Sigmoid colon (tissue), 7 donors: ENCODE results near the gene ACADS. TPM values are rescaled to one million over a fixed set of nuclear protein-coding genes. Genes with fewer than 3 reads are reported as not detected.

Experiments
- DNase-seq: peaks from one replicate; pipeline ENCODE4 v3.0.0-alpha.2; 2019
- H3K27ac ChIP-seq, 4 donors: fragments of 200-600 bp; sonication (generic); one replicate each; pipeline ENCODE4 v1.5.1; 2016 to 2019; ENCODE audit warnings: mild to moderate bottlenecking in 1 of 4
- H3K27me3 ChIP-seq, 3 donors: fragments of 200-600 bp; sonication (generic); one replicate each; pipeline ENCODE4 v1.5.1; 2019; ENCODE audit warnings: mild to moderate bottlenecking in 1 of 3
- H3K36me3 ChIP-seq, 4 donors: fragments of 200-600 bp; sonication (generic); one replicate each; pipeline ENCODE4 v1.5.1; 2016 to 2019
- H3K4me1 ChIP-seq, 4 donors: fragments of 200-600 bp; sonication (generic); one replicate each; pipeline ENCODE4 v1.5.1; 2017 to 2019
- H3K4me3 ChIP-seq, 4 donors: fragments of 200-600 bp; sonication (generic); one replicate each; pipeline ENCODE4 v1.5.1; 2017 to 2019; ENCODE audit warnings: mild to moderate bottlenecking in 2 of 4, moderate library complexity in 1 of 4
- H3K9me3 ChIP-seq, 4 donors: fragments of 200-600 bp in 3 of 4; sonication (generic) in 3 of 4; one replicate each; pipeline versions ENCODE4 v1.5.1 to v1.6.1; 2013 to 2019
- CTCF ChIP-seq, 4 experiments: fragments of 450-650 bp in 3 of 4; fragments of 200-600 bp in 1 of 4; IDR thresholded peaks; one replicate each; pipeline ENCODE4 v1.5.1; 2016 to 2019; ENCODE audit warnings: antibody characterized with exemption in 4 of 4, mild to moderate bottlenecking in 3 of 4, moderate library complexity in 2 of 4
- EP300 ChIP-seq, 4 donors: sonication (generic); formaldehyde crosslinking; IDR thresholded peaks; one replicate each; pipeline ENCODE4 v1.6.1; 2017; ENCODE audit warnings: antibody characterized with exemption in 4 of 4
- POLR2A ChIP-seq, 2 donors: fragments of 450-650 bp; IDR thresholded peaks; one replicate each; pipeline ENCODE4 v1.6.1; 2016; ENCODE audit warnings: antibody characterized with exemption in 2 of 2, mild to moderate bottlenecking in 2 of 2, moderate library complexity in 2 of 2
- POLR2AphosphoS5 ChIP-seq, 4 donors: sonication (generic); formaldehyde crosslinking; IDR thresholded peaks; one replicate each; pipeline ENCODE4 v1.6.1; 2017; ENCODE audit warnings: antibody characterized with exemption in 4 of 4
- WGBS, 2 donors: extraction: QIAGEN DNeasy Blood & Tissue Kit; methylation state at CpG; one replicate each; pipeline ENCODE4 v1.1.7; 2013; 5-methylcytosine and 5-hydroxymethylcytosine counted together
- intact Hi-C: fragments of 100-400 bp; cut with DNase I; formaldehyde crosslinking; loops from one replicate; pipeline ENCODE4 v1.15.1; 2023
- polyA plus RNA-seq, 3 donors: library from polyadenylated mRNA; stranded (reverse); fragments of 200-250 nt; gene quantifications; one replicate each; pipeline ENCODE4 v1.2.3, GENCODE V29; 2013
- total RNA-seq, 4 donors: library from RNA; depleted of rRNA; stranded (reverse); fragments of >200 nt; gene quantifications; one replicate each; pipeline ENCODE4 v1.1.0, GENCODE V29; 2016
- donor health status: healthy with polysubstance abuse.
- donor health status: Bipolar disorder and iron deficiency.
- donor health status: healthy.

ACADS gene
- total and polyA plus RNA-seq, 7 donors: 36.8 to 325 (median 40.3) TPM

- Histone ChIP-seq H3K4me3 (no peak overlapping the region), H3K36me3 (peaks cover 5 to 22% (median 14%) of the 10 kb centered on the region in 4 donors), H3K27ac (no peak overlapping the region), H3K9me3 (no peaks in the 10 kb centered on the region), H3K4me1 (peaks cover 0 to 58% (median 52%) of the 10 kb centered on the region in 4 donors), H3K27me3 (no peaks in the 10 kb centered on the region)
- TF ChIP-seq POLR2A (IDR thresholded peaks at IDR 0.05) (no peak), POLR2AphosphoS5 (IDR thresholded peaks at IDR 0.05) (no peak), EP300 (IDR thresholded peaks at IDR 0.05) (no peak), CTCF (IDR thresholded peaks at IDR 0.05) (no peak)
- no peak for DNase-seq
- 15 to 58% methylated on average over 3 of the region's 3 CpGs for WGBS, 2 donors
- intact Hi-C loops: no loop called here
Measured at GRCh38 chr12:120690978-120691377, 34.6 kb upstream of the ACADS start.

GRCh38 chr12:120692524-120693033 lies 33.0 kb upstream of the ACADS start:
- intact Hi-C loops: no loop called here
- H3K36me3 ChIP-seq: peaks cover 5 to 38% (median 25%) of the 10 kb centered on the region in 4 donors
- peak overlapping the region in 3 of 4 donors; percentile 3 to 38 (median 32) for H3K27ac ChIP-seq
- TF ChIP-seq EP300 (IDR thresholded peaks at IDR 0.05) (no peak), POLR2A (IDR thresholded peaks at IDR 0.05) (no peak), CTCF (IDR thresholded peaks at IDR 0.05) (no peak), POLR2AphosphoS5 (IDR thresholded peaks at IDR 0.05) (no peak)
- 16 to 61% methylated on average over 11 of the region's 11 CpGs for WGBS, 2 donors
- H3K27me3 ChIP-seq: no peaks in the 10 kb centered on the region
- no peak overlapping the region for H3K4me3 ChIP-seq
- peaks cover 0 to 56% (median 51%) of the 10 kb centered on the region in 4 donors for H3K4me1 ChIP-seq
- H3K9me3 ChIP-seq: no peaks in the 10 kb centered on the region
- no peak for DNase-seq

- no peak for TF ChIP-seq CTCF (IDR thresholded peaks at IDR 0.05)
- no peak for TF ChIP-seq POLR2A (IDR thresholded peaks at IDR 0.05)
- no peak for TF ChIP-seq POLR2AphosphoS5 (IDR thresholded peaks at IDR 0.05)
- TF ChIP-seq EP300 (IDR thresholded peaks at IDR 0.05): no peak
- H3K36me3 ChIP-seq: peaks cover 8 to 50% (median 30%) of the 10 kb centered on the region in 4 donors
- intact Hi-C loops: no loop called here
Measured at GRCh38 chr12:120693848-120694247, 31.8 kb upstream of the ACADS start.

GRCh38 chr12:120696626-120697025 lies 29.0 kb upstream of the ACADS start:
- no peak for TF ChIP-seq EP300 (IDR thresholded peaks at IDR 0.05)
- no peak for TF ChIP-seq POLR2AphosphoS5 (IDR thresholded peaks at IDR 0.05)
- TF ChIP-seq CTCF (IDR thresholded peaks at IDR 0.05): no peak
- TF ChIP-seq POLR2A (IDR thresholded peaks at IDR 0.05): no peak
- H3K4me3 ChIP-seq: no peak overlapping the region
- peaks cover 0 to 16% (median 16%) of the 10 kb centered on the region in 4 donors for H3K4me1 ChIP-seq
- intact Hi-C loops: no loop called here
- WGBS, 2 donors: 26 to 73% methylated on average over 6 of the region's 6 CpGs
- no peak for DNase-seq
- H3K27ac ChIP-seq: no peak overlapping the region
- no peaks in the 10 kb centered on the region for H3K27me3 ChIP-seq
- peaks cover 8 to 78% (median 38%) of the 10 kb centered on the region in 4 donors for H3K36me3 ChIP-seq
- H3K9me3 ChIP-seq: no peaks in the 10 kb centered on the region

More at GRCh38 chr12:120693848-120694247, 31.8 kb upstream of the ACADS start:
- DNase-seq: no peak
- Histone ChIP-seq H3K9me3 (no peaks in the 10 kb centered on the region), H3K4me1 (peaks cover 0 to 44% (median 39%) of the 10 kb centered on the region in 4 donors), H3K4me3 (no peak overlapping the region), H3K27me3 (no peaks in the 10 kb centered on the region), H3K27ac (no peak overlapping the region)
- WGBS, 2 donors: 90% methylated on average over 4 of the region's 4 CpGs

GRCh38 chr12:120697344-120697743 lies 28.3 kb upstream of the ACADS start:
- Histone ChIP-seq H3K36me3 (peaks cover 8 to 85% (median 38%) of the 10 kb centered on the region in 4 donors), H3K27me3 (no peaks in the 10 kb centered on the region), H3K27ac (no peak overlapping the region), H3K9me3 (no peaks in the 10 kb centered on the region), H3K4me1 (peaks cover 0 to 10% (median 8%) of the 10 kb centered on the region in 4 donors), H3K4me3 (no peak overlapping the region)
- TF ChIP-seq POLR2AphosphoS5 (IDR thresholded peaks at IDR 0.05): no peak
- TF ChIP-seq EP300 (IDR thresholded peaks at IDR 0.05): no peak
- no peak for TF ChIP-seq POLR2A (IDR thresholded peaks at IDR 0.05)
- no peak for TF ChIP-seq CTCF (IDR thresholded peaks at IDR 0.05)
- 59 to 95% methylated on average over 1 of the region's 1 CpG for WGBS, 2 donors
- DNase-seq: no peak
- intact Hi-C loops: no loop called here
